A549 (cell line): ENCODE measurements around the gene GEN1.

Experiments used
- ESRRA ChIP-seq: fragments of 150-350 bp; IDR thresholded peaks from 2 replicates; pipeline ENCODE4 v1.6.1; 2014; ENCODE audit warnings: mild to moderate bottlenecking, low read length, borderline replicate concordance
- GATA3 ChIP-seq: IDR thresholded peaks from 2 replicates; pipeline ENCODE4 v1.6.1; 2012; ENCODE audit warnings: borderline replicate concordance
- JUN ChIP-seq, 2 experiments: fragments of >200 bp; sonication (Bioruptor Twin); formaldehyde crosslinking; IDR thresholded peaks; 2 replicates in 1 of 2; 3 replicates in 1 of 2; pipeline ENCODE4 v1.6.1; 2016 to 2017
- KDM1A ChIP-seq: fragments of 200-600 bp; sonication (generic); IDR thresholded peaks from 2 replicates; pipeline ENCODE4 v1.6.1; 2016; ENCODE audit warnings: low read depth, mild to moderate bottlenecking
- MYC ChIP-seq: IDR thresholded peaks from 2 replicates; pipeline ENCODE4 v1.6.1; 2012; ENCODE audit warnings: mild to moderate bottlenecking, inconsistent platforms, low read length, improper control_type of control experiment, borderline replicate concordance
- POLR2A ChIP-seq: IDR thresholded peaks from 2 replicates; pipeline ENCODE4 v1.6.1; 2012; ENCODE audit warnings: mild to moderate bottlenecking, low read length
- RAD21 ChIP-seq, 2 experiments: fragments of >200 bp in 1 of 2; sonication (Bioruptor Twin) in 1 of 2; formaldehyde crosslinking in 1 of 2; IDR thresholded peaks in 1 of 2; conservative IDR thresholded peaks in 1 of 2; 2 replicates in 1 of 2; 3 replicates in 1 of 2; pipeline ENCODE4 v1.6.1; 2012 to 2018; ENCODE audit warnings: inconsistent platforms in 1 of 2
- RCOR1 ChIP-seq: fragments of 150-350 bp; IDR thresholded peaks from 2 replicates; pipeline ENCODE4 v1.6.1; 2014; ENCODE audit warnings: antibody characterized with exemption, low read length, low read depth
- ZSCAN20 ChIP-seq: fragments of 250-450 bp; sonication (Bioruptor Pico); IDR thresholded peaks from 2 replicates; pipeline ENCODE4 v1.8.0; 2022; ENCODE audit warnings: mild to moderate bottlenecking, moderate library complexity
- TF ChIP-seq, protein P1 (sequence below): fragments of >200 bp; sonication (Bioruptor Twin); formaldehyde crosslinking; IDR thresholded peaks from 3 replicates; pipeline ENCODE4 v1.5.1; 2016
- TF ChIP-seq, protein P2 (sequence below): fragments of 250-450 bp; sonication (Bioruptor Pico); IDR thresholded peaks from 2 replicates; pipeline ENCODE4 v1.5.0; 2021; ENCODE audit warnings: mild to moderate bottlenecking, moderate library complexity, borderline replicate concordance

DNA sequence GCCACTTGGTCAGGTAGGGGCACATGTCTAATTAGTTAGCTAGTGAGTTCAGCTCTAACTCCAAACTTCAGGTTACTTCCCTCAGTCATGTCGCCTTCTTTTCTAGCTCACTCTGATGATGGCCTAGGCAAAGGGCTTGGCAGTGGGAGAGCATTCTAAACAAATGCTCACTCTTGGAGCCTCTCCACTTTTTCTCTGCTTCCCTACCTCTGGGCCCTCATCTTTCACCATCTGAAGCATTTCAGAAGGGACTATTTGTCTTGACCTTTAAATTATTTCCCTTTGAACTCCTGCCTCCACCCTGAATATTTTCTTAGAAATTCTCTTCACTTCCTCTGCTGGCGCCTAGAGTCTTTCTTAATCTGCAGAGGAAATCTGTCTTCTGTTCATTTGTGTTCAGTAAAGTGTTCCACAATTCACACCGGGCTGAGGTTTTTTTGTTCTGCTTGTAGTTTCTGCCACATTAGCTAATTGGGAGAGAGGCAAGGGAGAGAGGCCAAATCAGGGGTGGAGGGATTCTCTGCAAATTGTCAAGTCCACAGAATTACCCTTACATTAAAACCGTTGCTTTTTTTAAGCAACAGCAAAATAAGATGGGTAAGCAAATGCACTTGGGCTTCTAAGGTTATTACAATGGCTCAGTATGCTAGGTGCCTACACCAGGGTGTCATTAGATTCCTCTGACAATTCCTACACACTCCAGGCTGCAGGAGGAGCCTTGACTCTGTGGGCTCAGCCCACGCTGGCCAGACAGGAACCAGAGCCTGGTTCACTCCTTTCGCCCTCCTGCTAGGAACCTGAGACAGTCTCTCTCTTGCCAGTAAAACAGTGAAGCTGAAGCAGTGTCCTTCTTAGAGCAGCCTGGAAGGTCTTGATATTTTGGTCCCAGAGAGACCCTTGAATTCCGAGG lies 67.9 kb downstream of the GEN1 start:
- TF ChIP-seq, protein P1, sequence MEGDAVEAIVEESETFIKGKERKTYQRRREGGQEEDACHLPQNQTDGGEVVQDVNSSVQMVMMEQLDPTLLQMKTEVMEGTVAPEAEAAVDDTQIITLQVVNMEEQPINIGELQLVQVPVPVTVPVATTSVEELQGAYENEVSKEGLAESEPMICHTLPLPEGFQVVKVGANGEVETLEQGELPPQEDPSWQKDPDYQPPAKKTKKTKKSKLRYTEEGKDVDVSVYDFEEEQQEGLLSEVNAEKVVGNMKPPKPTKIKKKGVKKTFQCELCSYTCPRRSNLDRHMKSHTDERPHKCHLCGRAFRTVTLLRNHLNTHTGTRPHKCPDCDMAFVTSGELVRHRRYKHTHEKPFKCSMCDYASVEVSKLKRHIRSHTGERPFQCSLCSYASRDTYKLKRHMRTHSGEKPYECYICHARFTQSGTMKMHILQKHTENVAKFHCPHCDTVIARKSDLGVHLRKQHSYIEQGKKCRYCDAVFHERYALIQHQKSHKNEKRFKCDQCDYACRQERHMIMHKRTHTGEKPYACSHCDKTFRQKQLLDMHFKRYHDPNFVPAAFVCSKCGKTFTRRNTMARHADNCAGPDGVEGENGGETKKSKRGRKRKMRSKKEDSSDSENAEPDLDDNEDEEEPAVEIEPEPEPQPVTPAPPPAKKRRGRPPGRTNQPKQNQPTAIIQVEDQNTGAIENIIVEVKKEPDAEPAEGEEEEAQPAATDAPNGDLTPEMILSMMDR: no peak
- TF ChIP-seq ESRRA: no peak
- TF ChIP-seq ZSCAN20 (CRISPR knock-in tag): no peak
- TF ChIP-seq, protein P2, sequence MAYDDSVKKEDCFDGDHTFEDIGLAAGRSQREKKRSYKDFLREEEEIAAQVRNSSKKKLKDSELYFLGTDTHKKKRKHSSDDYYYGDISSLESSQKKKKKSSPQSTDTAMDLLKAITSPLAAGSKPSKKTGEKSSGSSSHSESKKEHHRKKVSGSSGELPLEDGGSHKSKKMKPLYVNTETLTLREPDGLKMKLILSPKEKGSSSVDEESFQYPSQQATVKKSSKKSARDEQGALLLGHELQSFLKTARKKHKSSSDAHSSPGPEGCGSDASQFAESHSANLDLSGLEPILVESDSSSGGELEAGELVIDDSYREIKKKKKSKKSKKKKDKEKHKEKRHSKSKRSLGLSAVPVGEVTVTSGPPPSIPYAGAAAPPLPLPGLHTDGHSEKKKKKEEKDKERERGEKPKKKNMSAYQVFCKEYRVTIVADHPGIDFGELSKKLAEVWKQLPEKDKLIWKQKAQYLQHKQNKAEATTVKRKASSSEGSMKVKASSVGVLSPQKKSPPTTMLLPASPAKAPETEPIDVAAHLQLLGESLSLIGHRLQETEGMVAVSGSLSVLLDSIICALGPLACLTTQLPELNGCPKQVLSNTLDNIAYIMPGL: no peak
- TF ChIP-seq JUN (IDR thresholded peaks at IDR 0.05): no peak
- no peak for TF ChIP-seq RAD21 (conservative IDR thresholded peaks at IDR 0.05 in 1 of 2, IDR thresholded peaks at IDR 0.05 in 1 of 2)
- no peak for TF ChIP-seq POLR2A
- no peak for TF ChIP-seq KDM1A
- TF ChIP-seq RCOR1: no peak
- TF ChIP-seq GATA3: no peak
- no peak for TF ChIP-seq MYC
